WTC11 (cell line): ENCODE measurements around the gene HDDC3. TPM values are rescaled to one million over a fixed set of nuclear protein-coding genes. Genes with fewer than 3 reads are reported as not detected.

Experiments used
- ATAC-seq: fragments of 200-7000 bp; cut with Tn5 transposase; 2 replicates; pipeline ENCODE4 v1.10.0; 2021; ENCODE audit warnings: mild to moderate bottlenecking, moderate library complexity
- CTCF ChIA-PET: fragments of 300-600 bp; sonication (Branson Sonifier 250); formaldehyde crosslinking; loops from one replicate; lab custom pipeline; 2021; ENCODE audit warnings: antibody characterized with exemption; lab: Charles Lee
- POLR2A ChIA-PET: fragments of 350-600 bp; sonication (Branson Sonifier 250); formaldehyde crosslinking; loops from one replicate; lab custom pipeline; 2021; ENCODE audit warnings: antibody characterized with exemption; lab: Charles Lee
- DNase-seq: peaks from one replicate; pipeline ENCODE4 v3.0.0; 2021; ENCODE audit warnings: low spot score
- H3K27ac Mint-ChIP-seq: 2 replicates; pipeline ENCODE4 v1.8.0; 2021; ENCODE audit warnings: mixed read lengths
- H3K27me3 Mint-ChIP-seq: 2 replicates; pipeline ENCODE4 v1.8.0; 2021; ENCODE audit warnings: low read depth, mild to moderate bottlenecking, moderate library complexity, mixed read lengths
- H3K36me3 Mint-ChIP-seq: 2 replicates; pipeline ENCODE4 v1.8.0; 2021; ENCODE audit warnings: mixed read lengths
- H3K4me1 Mint-ChIP-seq: 2 replicates; pipeline ENCODE4 v1.8.0; 2022; ENCODE audit warnings: mixed read lengths
- H3K4me3 Mint-ChIP-seq: 2 replicates; pipeline ENCODE4 v1.8.0; 2021; ENCODE audit warnings: mild to moderate bottlenecking, moderate library complexity, mixed read lengths
- H3K9me3 Mint-ChIP-seq: 2 replicates; pipeline ENCODE4 v1.8.0; 2021; ENCODE audit warnings: mixed read lengths
- EMX1 ChIP-seq: fragments of 250-450 bp; sonication (Bioruptor Pico); IDR thresholded peaks from 2 replicates; pipeline ENCODE4 v1.8.0; 2021; ENCODE audit warnings: mild to moderate bottlenecking
- ETV6 ChIP-seq: sonication (generic); formaldehyde crosslinking; IDR thresholded peaks from 2 replicates; pipeline ENCODE4 v1.8.1; 2022; ENCODE audit warnings: mild to moderate bottlenecking, missing genetic modification reagents
- GABPB1 ChIP-seq: sonication (generic); formaldehyde crosslinking; IDR thresholded peaks from 2 replicates; pipeline ENCODE4 v1.8.1; 2023; ENCODE audit warnings: mild to moderate bottlenecking, missing genetic modification reagents
- JUN ChIP-seq: sonication (generic); formaldehyde crosslinking; IDR thresholded peaks from 2 replicates; pipeline ENCODE4 v1.8.0; 2023; ENCODE audit warnings: mild to moderate bottlenecking, missing genetic modification reagents
- KAT7 ChIP-seq: sonication (generic); formaldehyde crosslinking; IDR thresholded peaks from 2 replicates; pipeline ENCODE4 v1.8.1; 2023; ENCODE audit warnings: missing genetic modification reagents, mild to moderate bottlenecking, borderline replicate concordance
- NFYB ChIP-seq: sonication (generic); formaldehyde crosslinking; conservative IDR thresholded peaks from 2 replicates; pipeline ENCODE4 v1.8.0; 2022; ENCODE audit warnings: low read depth, missing genetic modification reagents
- NR2C2 ChIP-seq: sonication (generic); formaldehyde crosslinking; IDR thresholded peaks from 2 replicates; pipeline ENCODE4 v1.8.0; 2022; ENCODE audit warnings: mild to moderate bottlenecking, missing genetic modification reagents
- OVOL2 ChIP-seq: fragments of 250-450 bp; sonication (Bioruptor Pico); IDR thresholded peaks from 2 replicates; pipeline ENCODE4 v1.9.0; 2021; ENCODE audit warnings: mild to moderate bottlenecking, borderline replicate concordance
- SMAD4 ChIP-seq: sonication (generic); formaldehyde crosslinking; IDR thresholded peaks from 2 replicates; pipeline ENCODE4 v1.8.0; 2022; ENCODE audit warnings: mild to moderate bottlenecking, missing genetic modification reagents
- SP1 ChIP-seq: sonication (generic); formaldehyde crosslinking; conservative IDR thresholded peaks from 2 replicates; pipeline ENCODE4 v1.8.1; 2022; ENCODE audit warnings: missing genetic modification reagents
- TCF7 ChIP-seq: sonication (generic); formaldehyde crosslinking; IDR thresholded peaks from 2 replicates; pipeline ENCODE4 v1.8.0; 2022; ENCODE audit warnings: mild to moderate bottlenecking, low read depth, missing genetic modification reagents, moderate library complexity
- ZNF121 ChIP-seq: sonication (generic); formaldehyde crosslinking; IDR thresholded peaks from 2 replicates; pipeline ENCODE4 v1.8.0; 2023; ENCODE audit warnings: missing genetic modification reagents
- total RNA-seq: library from RNA; stranded (reverse); gene quantifications from 3 replicates; pipeline ENCODE4 v1.2.3, GENCODE V29; 2021
- TF ChIP-seq, protein P1 (sequence below): fragments of 250-450 bp; sonication (Bioruptor Pico); IDR thresholded peaks from 2 replicates; pipeline ENCODE4 v1.9.0; 2021; ENCODE audit warnings: mild to moderate bottlenecking
- TF ChIP-seq, protein P2 (sequence below): sonication (generic); formaldehyde crosslinking; conservative IDR thresholded peaks from 2 replicates; pipeline ENCODE4 v1.8.1; 2023; ENCODE audit warnings: mild to moderate bottlenecking, low read depth, missing genetic modification reagents, moderate library complexity
- TF ChIP-seq, protein P3 (sequence below): fragments of 250-450 bp; sonication (Bioruptor Pico); IDR thresholded peaks from 2 replicates; pipeline ENCODE4 v1.9.0; 2021; ENCODE audit warnings: mild to moderate bottlenecking
- TF ChIP-seq, protein P4 (sequence below): sonication (generic); formaldehyde crosslinking; IDR thresholded peaks from 2 replicates; pipeline ENCODE4 v1.8.1; 2022; ENCODE audit warnings: mild to moderate bottlenecking, missing genetic modification reagents, moderate library complexity, borderline replicate concordance
- TF ChIP-seq, protein P5 (sequence below): sonication (generic); formaldehyde crosslinking; IDR thresholded peaks from 2 replicates; pipeline ENCODE4 v1.8.1; 2023; ENCODE audit warnings: mild to moderate bottlenecking, missing genetic modification reagents, moderate library complexity
- TF ChIP-seq, protein P6 (sequence below): sonication (generic); formaldehyde crosslinking; IDR thresholded peaks from 2 replicates; pipeline ENCODE4 v1.8.1; 2023; ENCODE audit warnings: mild to moderate bottlenecking, missing genetic modification reagents
- TF ChIP-seq, protein P7 (sequence below): sonication (generic); formaldehyde crosslinking; IDR thresholded peaks from 2 replicates; pipeline ENCODE4 v1.8.1; 2023; ENCODE audit warnings: mild to moderate bottlenecking, missing genetic modification reagents, moderate library complexity

HDDC3 gene
- total RNA-seq, 1 experiment from 2014 or later = 16.4 TPM

DNA sequence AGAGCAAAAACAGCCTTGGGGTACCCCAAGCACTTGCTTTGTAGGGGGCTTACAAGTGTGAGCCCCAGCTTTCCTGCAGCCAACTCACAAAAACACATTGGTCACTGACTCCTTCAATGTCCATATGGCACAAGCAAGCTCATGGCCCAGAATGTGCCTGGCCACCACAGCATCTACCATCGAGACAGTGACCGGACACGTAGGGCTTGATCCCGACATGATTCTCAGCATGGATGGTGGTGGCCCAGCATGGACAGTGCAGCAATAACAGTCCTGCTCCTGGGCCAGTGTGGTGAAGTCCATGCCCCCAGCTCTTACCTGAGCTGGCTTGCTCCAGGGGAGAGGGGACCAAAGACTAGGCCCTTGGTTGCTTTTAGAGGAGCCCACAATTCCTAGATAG, 8.7 kb upstream of the HDDC3 start:
- Mint-ChIP-seq H3K9me3 (no peaks in the 10 kb centered on the region), H3K4me3 (no peak overlapping the region), H3K36me3 (peaks cover 64% of the 10 kb centered on the region), H3K4me1 (peaks cover 6% of the 10 kb centered on the region), H3K27ac (no peak overlapping the region), H3K27me3 (no peaks in the 10 kb centered on the region)
- TF ChIP-seq, protein P1, sequence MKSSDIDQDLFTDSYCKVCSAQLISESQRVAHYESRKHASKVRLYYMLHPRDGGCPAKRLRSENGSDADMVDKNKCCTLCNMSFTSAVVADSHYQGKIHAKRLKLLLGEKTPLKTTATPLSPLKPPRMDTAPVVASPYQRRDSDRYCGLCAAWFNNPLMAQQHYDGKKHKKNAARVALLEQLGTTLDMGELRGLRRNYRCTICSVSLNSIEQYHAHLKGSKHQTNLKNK (CRISPR knock-in tag) = no peak
- TF ChIP-seq, protein P2, sequence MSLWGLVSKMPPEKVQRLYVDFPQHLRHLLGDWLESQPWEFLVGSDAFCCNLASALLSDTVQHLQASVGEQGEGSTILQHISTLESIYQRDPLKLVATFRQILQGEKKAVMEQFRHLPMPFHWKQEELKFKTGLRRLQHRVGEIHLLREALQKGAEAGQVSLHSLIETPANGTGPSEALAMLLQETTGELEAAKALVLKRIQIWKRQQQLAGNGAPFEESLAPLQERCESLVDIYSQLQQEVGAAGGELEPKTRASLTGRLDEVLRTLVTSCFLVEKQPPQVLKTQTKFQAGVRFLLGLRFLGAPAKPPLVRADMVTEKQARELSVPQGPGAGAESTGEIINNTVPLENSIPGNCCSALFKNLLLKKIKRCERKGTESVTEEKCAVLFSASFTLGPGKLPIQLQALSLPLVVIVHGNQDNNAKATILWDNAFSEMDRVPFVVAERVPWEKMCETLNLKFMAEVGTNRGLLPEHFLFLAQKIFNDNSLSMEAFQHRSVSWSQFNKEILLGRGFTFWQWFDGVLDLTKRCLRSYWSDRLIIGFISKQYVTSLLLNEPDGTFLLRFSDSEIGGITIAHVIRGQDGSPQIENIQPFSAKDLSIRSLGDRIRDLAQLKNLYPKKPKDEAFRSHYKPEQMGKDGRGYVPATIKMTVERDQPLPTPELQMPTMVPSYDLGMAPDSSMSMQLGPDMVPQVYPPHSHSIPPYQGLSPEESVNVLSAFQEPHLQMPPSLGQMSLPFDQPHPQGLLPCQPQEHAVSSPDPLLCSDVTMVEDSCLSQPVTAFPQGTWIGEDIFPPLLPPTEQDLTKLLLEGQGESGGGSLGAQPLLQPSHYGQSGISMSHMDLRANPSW = no peak
- TF ChIP-seq OVOL2 (no peak), GABPB1 (CRISPR knock-in tag) (no peak), SP1 (CRISPR knock-in tag) (no peak), ZNF121 (no peak), SMAD4 (CRISPR knock-in tag) (no peak), TCF7 (CRISPR knock-in tag) (no peak), KAT7 (CRISPR knock-in tag) (no peak), NR2C2 (CRISPR knock-in tag) (no peak), NFYB (CRISPR knock-in tag) (no peak), ETV6 (no peak), EMX1 (CRISPR knock-in tag) (no peak), JUN (CRISPR knock-in tag) (no peak)
- TF ChIP-seq, protein P3, sequence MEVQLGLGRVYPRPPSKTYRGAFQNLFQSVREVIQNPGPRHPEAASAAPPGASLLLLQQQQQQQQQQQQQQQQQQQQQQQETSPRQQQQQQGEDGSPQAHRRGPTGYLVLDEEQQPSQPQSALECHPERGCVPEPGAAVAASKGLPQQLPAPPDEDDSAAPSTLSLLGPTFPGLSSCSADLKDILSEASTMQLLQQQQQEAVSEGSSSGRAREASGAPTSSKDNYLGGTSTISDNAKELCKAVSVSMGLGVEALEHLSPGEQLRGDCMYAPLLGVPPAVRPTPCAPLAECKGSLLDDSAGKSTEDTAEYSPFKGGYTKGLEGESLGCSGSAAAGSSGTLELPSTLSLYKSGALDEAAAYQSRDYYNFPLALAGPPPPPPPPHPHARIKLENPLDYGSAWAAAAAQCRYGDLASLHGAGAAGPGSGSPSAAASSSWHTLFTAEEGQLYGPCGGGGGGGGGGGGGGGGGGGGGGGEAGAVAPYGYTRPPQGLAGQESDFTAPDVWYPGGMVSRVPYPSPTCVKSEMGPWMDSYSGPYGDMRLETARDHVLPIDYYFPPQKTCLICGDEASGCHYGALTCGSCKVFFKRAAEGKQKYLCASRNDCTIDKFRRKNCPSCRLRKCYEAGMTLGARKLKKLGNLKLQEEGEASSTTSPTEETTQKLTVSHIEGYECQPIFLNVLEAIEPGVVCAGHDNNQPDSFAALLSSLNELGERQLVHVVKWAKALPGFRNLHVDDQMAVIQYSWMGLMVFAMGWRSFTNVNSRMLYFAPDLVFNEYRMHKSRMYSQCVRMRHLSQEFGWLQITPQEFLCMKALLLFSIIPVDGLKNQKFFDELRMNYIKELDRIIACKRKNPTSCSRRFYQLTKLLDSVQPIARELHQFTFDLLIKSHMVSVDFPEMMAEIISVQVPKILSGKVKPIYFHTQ (CRISPR knock-in tag) = no peak
- TF ChIP-seq, protein P4, sequence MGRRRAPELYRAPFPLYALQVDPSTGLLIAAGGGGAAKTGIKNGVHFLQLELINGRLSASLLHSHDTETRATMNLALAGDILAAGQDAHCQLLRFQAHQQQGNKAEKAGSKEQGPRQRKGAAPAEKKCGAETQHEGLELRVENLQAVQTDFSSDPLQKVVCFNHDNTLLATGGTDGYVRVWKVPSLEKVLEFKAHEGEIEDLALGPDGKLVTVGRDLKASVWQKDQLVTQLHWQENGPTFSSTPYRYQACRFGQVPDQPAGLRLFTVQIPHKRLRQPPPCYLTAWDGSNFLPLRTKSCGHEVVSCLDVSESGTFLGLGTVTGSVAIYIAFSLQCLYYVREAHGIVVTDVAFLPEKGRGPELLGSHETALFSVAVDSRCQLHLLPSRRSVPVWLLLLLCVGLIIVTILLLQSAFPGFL (CRISPR knock-in tag) = no peak
- TF ChIP-seq, protein P5, sequence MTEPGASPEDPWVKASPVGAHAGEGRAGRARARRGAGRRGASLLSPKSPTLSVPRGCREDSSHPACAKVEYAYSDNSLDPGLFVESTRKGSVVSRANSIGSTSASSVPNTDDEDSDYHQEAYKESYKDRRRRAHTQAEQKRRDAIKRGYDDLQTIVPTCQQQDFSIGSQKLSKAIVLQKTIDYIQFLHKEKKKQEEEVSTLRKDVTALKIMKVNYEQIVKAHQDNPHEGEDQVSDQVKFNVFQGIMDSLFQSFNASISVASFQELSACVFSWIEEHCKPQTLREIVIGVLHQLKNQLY = no peak
- TF ChIP-seq, protein P6, sequence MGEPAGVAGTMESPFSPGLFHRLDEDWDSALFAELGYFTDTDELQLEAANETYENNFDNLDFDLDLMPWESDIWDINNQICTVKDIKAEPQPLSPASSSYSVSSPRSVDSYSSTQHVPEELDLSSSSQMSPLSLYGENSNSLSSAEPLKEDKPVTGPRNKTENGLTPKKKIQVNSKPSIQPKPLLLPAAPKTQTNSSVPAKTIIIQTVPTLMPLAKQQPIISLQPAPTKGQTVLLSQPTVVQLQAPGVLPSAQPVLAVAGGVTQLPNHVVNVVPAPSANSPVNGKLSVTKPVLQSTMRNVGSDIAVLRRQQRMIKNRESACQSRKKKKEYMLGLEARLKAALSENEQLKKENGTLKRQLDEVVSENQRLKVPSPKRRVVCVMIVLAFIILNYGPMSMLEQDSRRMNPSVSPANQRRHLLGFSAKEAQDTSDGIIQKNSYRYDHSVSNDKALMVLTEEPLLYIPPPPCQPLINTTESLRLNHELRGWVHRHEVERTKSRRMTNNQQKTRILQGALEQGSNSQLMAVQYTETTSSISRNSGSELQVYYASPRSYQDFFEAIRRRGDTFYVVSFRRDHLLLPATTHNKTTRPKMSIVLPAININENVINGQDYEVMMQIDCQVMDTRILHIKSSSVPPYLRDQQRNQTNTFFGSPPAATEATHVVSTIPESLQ (CRISPR knock-in tag) = no peak
- TF ChIP-seq, protein P7, sequence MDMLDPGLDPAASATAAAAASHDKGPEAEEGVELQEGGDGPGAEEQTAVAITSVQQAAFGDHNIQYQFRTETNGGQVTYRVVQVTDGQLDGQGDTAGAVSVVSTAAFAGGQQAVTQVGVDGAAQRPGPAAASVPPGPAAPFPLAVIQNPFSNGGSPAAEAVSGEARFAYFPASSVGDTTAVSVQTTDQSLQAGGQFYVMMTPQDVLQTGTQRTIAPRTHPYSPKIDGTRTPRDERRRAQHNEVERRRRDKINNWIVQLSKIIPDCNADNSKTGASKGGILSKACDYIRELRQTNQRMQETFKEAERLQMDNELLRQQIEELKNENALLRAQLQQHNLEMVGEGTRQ (CRISPR knock-in tag) = no peak
- DNase-seq (no peak), ATAC-seq (no peak)
- ChIA-PET POLR2A (no interaction called here), CTCF (interaction anchor here (1.5 to 3.6 kb wide), 2 partner anchors 9 to 16 kb away, joined by 9 to 15 read pairs; partner anchors contain the start of gene HDDC3)
